Measurements from ENCODE around the gene OR2A14. TPM values are rescaled to one million over a fixed set of nuclear protein-coding genes. Genes with fewer than 3 reads are reported as not detected.

Gene OR2A14
- total RNA-seq, 1 experiment from 2014 or later, result not detected

- WGBS (ENCODE audit: extremely low coverage, insufficient read length, low lambda C conversion rate), result no CpG with 5 or more reads among the region's 3 CpGs
- no peak for DNase-seq
Measured at GRCh38 chr7:144142187-144142586, 19.2 kb downstream of the OR2A14 start.

More at GRCh38 chr7:144142187-144142586, 19.2 kb downstream of the OR2A14 start:
- no peaks in the 10 kb centered on the region for H3K4me1 ChIP-seq (ENCODE audit: insufficient read depth, low read length)
- H3K4me2 ChIP-seq (ENCODE audit: insufficient read depth, insufficient read length, low read length), result no peak overlapping the region
- H3K79me2 ChIP-seq (ENCODE audit: insufficient read depth, low read length), result no peaks in the 10 kb centered on the region
- TF ChIP-seq CTCF (conservative IDR thresholded peaks at IDR 0.05), result no peak
- H3K14ac ChIP-seq (ENCODE audit: insufficient read depth, low read length), result no peak overlapping the region
- no peak overlapping the region for H2BK120ac ChIP-seq (ENCODE audit: low read depth, low read length, poor library complexity, severe bottlenecking)
- H3K79me1 ChIP-seq (ENCODE audit: insufficient read depth, low read depth, low read length, poor library complexity, severe bottlenecking), result no peaks in the 10 kb centered on the region
- no peaks in the 10 kb centered on the region for H3K23me2 ChIP-seq (ENCODE audit: insufficient read length, low read depth, low read length, poor library complexity, severe bottlenecking)
- peaks cover 2 to 14% of the 10 kb centered on the region in 2 experiments; a peak in 4 of 5 replicates for H3K9me3 Mint-ChIP-seq
- H3K36me3 Mint-ChIP-seq (ENCODE audit: insufficient read depth in 1 of 3, low read depth in 3 of 3), result peaks cover 0 to 4% (median 0%) of the 10 kb centered on the region in 3 experiments; a peak in 1 of 7 replicates
- H3T11ph ChIP-seq (ENCODE audit: low read length), result no peak overlapping the region
- no peaks in the 10 kb centered on the region for H3K27me3 ChIP-seq (ENCODE audit: insufficient read depth, low read length)
- no peak overlapping the region for H3K9ac ChIP-seq (ENCODE audit: extremely low read depth, insufficient read length, low read length)
- H2AFZ ChIP-seq (ENCODE audit: low read length), result no peak overlapping the region
- no peaks in the 10 kb centered on the region for H3K9me3 ChIP-seq (ENCODE audit: control insufficient read depth, low read depth, low read length)
- H2AK5ac ChIP-seq (ENCODE audit: insufficient read length, low read length), result no peak overlapping the region
- H3K56ac ChIP-seq (ENCODE audit: insufficient read length, low read depth, low read length), result no peak overlapping the region
- no peak overlapping the region for H3K27ac ChIP-seq (ENCODE audit: insufficient read length, low read depth, low read length)
- H4K20me1 ChIP-seq (ENCODE audit: control insufficient read depth, insufficient read depth, insufficient read length), result no peaks in the 10 kb centered on the region
- no peak overlapping the region for H2BK5ac ChIP-seq (ENCODE audit: insufficient read length, low read length)
- no peak overlapping the region for H2BK20ac ChIP-seq (ENCODE audit: low read depth, low read length, poor library complexity, severe bottlenecking)
- no peak overlapping the region for H4K5ac ChIP-seq (ENCODE audit: insufficient read length, low read depth, low read length)
- H2BK12ac ChIP-seq (ENCODE audit: insufficient read length, low read depth, low read length), result no peak overlapping the region
- no peaks in the 10 kb centered on the region for H3K4me1 Mint-ChIP-seq
- H4K91ac ChIP-seq (ENCODE audit: insufficient read length, low read depth, low read length), result no peak overlapping the region
- H3K27ac Mint-ChIP-seq, result no peak overlapping the region
- no peak overlapping the region for H3K4me3 Mint-ChIP-seq
- no peak overlapping the region for H4K8ac ChIP-seq (replicated peaks; ENCODE audit: insufficient read length, low read depth, low read length)
- H3K23ac ChIP-seq (ENCODE audit: insufficient read length, low read depth, low read length), result no peak overlapping the region
- no peaks in the 10 kb centered on the region for H3K27me3 Mint-ChIP-seq (ENCODE audit: low read depth)
- H2BK15ac ChIP-seq (ENCODE audit: low read depth, low read length), result no peak overlapping the region
- no peak overlapping the region for H3K18ac ChIP-seq (ENCODE audit: insufficient read length, low read depth, low read length)
- no peak overlapping the region for H3K4ac ChIP-seq (ENCODE audit: low read depth, low read length)

Data from H9 (cell line).